ENCODE measurements around the gene CHRNA10.

CHRNA10 gene

GRCh38 chr11:3638513-3638912, 32.7 kb downstream of the CHRNA10 start:
- no peak overlapping the region for H3K4me3 ChIP-seq (ENCODE audit: low read depth, low read length)
- TF ChIP-seq CTCF (IDR thresholded peaks at IDR 0.05; ENCODE audit: low read depth, low read length) = no peak

- no peak for TF ChIP-seq CTCF (IDR thresholded peaks at IDR 0.05; ENCODE audit: low read depth, low read length)
Observed at GRCh38 chr11:3637201-3637600, 34.0 kb downstream of the CHRNA10 start.

GRCh38 chr11:3635641-3636375, 35.4 kb downstream of the CHRNA10 start:
- TF ChIP-seq CTCF (IDR thresholded peaks at IDR 0.05; ENCODE audit: low read depth, low read length) = no peak
- no peak overlapping the region for H3K4me3 ChIP-seq (ENCODE audit: low read depth, low read length)

More at GRCh38 chr11:3637201-3637600, 34.0 kb downstream of the CHRNA10 start:
- no peak overlapping the region for H3K4me3 ChIP-seq (ENCODE audit: low read depth, low read length)

- H3K4me3 ChIP-seq (ENCODE audit: low read depth, low read length) = no peak overlapping the region
- TF ChIP-seq CTCF (IDR thresholded peaks at IDR 0.05; ENCODE audit: low read depth, low read length) = no peak
Observed at GRCh38 chr11:3632070-3632660, 39.0 kb downstream of the CHRNA10 start.

GRCh38 chr11:3631331-3631730, 39.9 kb downstream of the CHRNA10 start:
- TF ChIP-seq CTCF (IDR thresholded peaks at IDR 0.05; ENCODE audit: low read depth, low read length) = no peak
- no peak overlapping the region for H3K4me3 ChIP-seq (ENCODE audit: low read depth, low read length)

- no peak overlapping the region for H3K4me3 ChIP-seq (ENCODE audit: low read depth, low read length)
- TF ChIP-seq CTCF (IDR thresholded peaks at IDR 0.05; ENCODE audit: low read depth, low read length) = no peak
Observed at GRCh38 chr11:3627291-3627690, 43.9 kb downstream of the CHRNA10 start.

GRCh38 chr11:3626250-3626960, 44.8 kb downstream of the CHRNA10 start:
- TF ChIP-seq CTCF (IDR thresholded peaks at IDR 0.05; ENCODE audit: low read depth, low read length) = no peak
- H3K4me3 ChIP-seq (ENCODE audit: low read depth, low read length) = no peak overlapping the region

All from WI38 (cell line).